ENCODE data around the gene TMEM42. TPM values are rescaled to one million over a fixed set of nuclear protein-coding genes. Genes with fewer than 3 reads are reported as not detected.

TMEM42 gene
- total RNA-seq, 1 experiment from 2014 or later: 11.8 TPM

DNA sequence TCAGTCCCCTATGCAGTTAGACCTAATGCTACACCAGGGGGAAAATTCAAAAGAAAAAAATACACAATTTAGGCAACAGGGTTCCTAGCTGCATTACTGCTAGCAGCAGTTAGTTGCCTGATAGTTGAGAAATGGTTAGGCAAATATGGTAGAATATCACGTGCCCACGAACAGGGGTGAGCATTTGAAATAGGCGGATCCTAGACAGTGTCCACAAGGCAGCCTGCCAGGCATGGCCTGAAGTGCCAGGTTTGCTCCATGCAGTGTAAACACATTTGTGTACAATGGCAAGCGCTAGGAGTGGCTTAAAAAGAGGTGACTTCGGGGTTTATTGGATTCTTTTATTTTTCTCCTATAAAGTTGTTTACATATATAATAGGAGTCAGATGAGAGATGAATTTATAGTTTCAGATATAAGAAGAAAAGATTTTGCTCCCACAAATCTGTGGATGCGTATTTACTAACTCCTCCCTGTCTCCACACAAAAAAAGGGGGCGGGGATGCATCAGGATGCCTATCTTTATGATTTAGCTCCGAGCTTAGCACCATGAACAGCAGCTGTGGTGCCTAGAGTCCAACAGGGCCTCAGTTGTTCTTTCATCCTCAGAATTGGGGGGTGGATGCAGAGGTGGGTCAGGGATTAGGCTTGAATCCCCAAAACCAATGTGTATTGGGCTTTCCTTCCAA is 8.8 kb downstream of the TMEM42 start:
- H3K4me3 Mint-ChIP-seq: no peak overlapping the region
- TF ChIP-seq, protein P1, sequence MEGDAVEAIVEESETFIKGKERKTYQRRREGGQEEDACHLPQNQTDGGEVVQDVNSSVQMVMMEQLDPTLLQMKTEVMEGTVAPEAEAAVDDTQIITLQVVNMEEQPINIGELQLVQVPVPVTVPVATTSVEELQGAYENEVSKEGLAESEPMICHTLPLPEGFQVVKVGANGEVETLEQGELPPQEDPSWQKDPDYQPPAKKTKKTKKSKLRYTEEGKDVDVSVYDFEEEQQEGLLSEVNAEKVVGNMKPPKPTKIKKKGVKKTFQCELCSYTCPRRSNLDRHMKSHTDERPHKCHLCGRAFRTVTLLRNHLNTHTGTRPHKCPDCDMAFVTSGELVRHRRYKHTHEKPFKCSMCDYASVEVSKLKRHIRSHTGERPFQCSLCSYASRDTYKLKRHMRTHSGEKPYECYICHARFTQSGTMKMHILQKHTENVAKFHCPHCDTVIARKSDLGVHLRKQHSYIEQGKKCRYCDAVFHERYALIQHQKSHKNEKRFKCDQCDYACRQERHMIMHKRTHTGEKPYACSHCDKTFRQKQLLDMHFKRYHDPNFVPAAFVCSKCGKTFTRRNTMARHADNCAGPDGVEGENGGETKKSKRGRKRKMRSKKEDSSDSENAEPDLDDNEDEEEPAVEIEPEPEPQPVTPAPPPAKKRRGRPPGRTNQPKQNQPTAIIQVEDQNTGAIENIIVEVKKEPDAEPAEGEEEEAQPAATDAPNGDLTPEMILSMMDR (conservative IDR thresholded peaks at IDR 0.05): no peak
- Histone ChIP-seq H4K5ac (ENCODE audit: insufficient read length, low read depth, low read length) (no peak overlapping the region), H3K4me2 (ENCODE audit: insufficient read depth, insufficient read length, low read length) (no peak overlapping the region), H3K4ac (ENCODE audit: low read depth, low read length) (no peak overlapping the region), H3K27ac (ENCODE audit: insufficient read length, low read depth, low read length) (no peak overlapping the region), H2BK20ac (ENCODE audit: low read depth, low read length, poor library complexity, severe bottlenecking) (no peak overlapping the region), H2BK12ac (ENCODE audit: insufficient read length, low read depth, low read length) (no peak overlapping the region), H3K9me3 (ENCODE audit: control insufficient read depth, low read depth, low read length) (no peaks in the 10 kb centered on the region), H3K23ac (ENCODE audit: insufficient read length, low read depth, low read length) (no peak overlapping the region), H3K79me1 (ENCODE audit: insufficient read depth, low read depth, low read length, poor library complexity, severe bottlenecking) (no peaks in the 10 kb centered on the region), H3K14ac (ENCODE audit: insufficient read depth, low read length) (no peak overlapping the region), H3K23me2 (ENCODE audit: insufficient read length, low read depth, low read length, poor library complexity, severe bottlenecking) (no peaks in the 10 kb centered on the region), H2BK15ac (ENCODE audit: low read depth, low read length) (no peak overlapping the region), H3K79me2 (ENCODE audit: insufficient read depth, low read length) (no peaks in the 10 kb centered on the region), H4K91ac (ENCODE audit: insufficient read length, low read depth, low read length) (no peak overlapping the region), H2AK5ac (ENCODE audit: insufficient read length, low read length) (no peak overlapping the region), H3K56ac (ENCODE audit: insufficient read length, low read depth, low read length) (no peak overlapping the region), H4K8ac (replicated peaks; ENCODE audit: insufficient read length, low read depth, low read length) (no peak overlapping the region), H3K4me1 (ENCODE audit: insufficient read depth, low read length) (no peaks in the 10 kb centered on the region), H2AFZ (ENCODE audit: low read length) (no peak overlapping the region), H4K20me1 (ENCODE audit: control insufficient read depth, insufficient read depth, insufficient read length) (no peaks in the 10 kb centered on the region), H2BK5ac (ENCODE audit: insufficient read length, low read length) (no peak overlapping the region), H2BK120ac (ENCODE audit: low read depth, low read length, poor library complexity, severe bottlenecking) (no peak overlapping the region), H3K9ac (ENCODE audit: extremely low read depth, insufficient read length, low read length) (no peak overlapping the region), H3T11ph (ENCODE audit: low read length) (no peak overlapping the region), H3K27me3 (ENCODE audit: insufficient read depth, low read length) (no peaks in the 10 kb centered on the region), H3K18ac (ENCODE audit: insufficient read length, low read depth, low read length) (no peak overlapping the region)
- no peak overlapping the region for H3K27ac Mint-ChIP-seq
- no CpG with 5 or more reads among the region's 8 CpGs for WGBS (ENCODE audit: extremely low coverage, insufficient read length, low lambda C conversion rate)
- H3K4me1 Mint-ChIP-seq: peaks cover 0 to 3% of the 10 kb centered on the region in 2 experiments; a peak in 1 of 4 replicates
- H3K36me3 Mint-ChIP-seq (ENCODE audit: insufficient read depth in 1 of 3, low read depth in 3 of 3): peaks cover 4 to 27% (median 17%) of the 10 kb centered on the region in 3 experiments; a peak in 5 of 7 replicates
- H3K27me3 Mint-ChIP-seq (ENCODE audit: low read depth): no peaks in the 10 kb centered on the region
- H3K9me3 Mint-ChIP-seq: peaks cover 0 to 3% of the 10 kb centered on the region in 2 experiments; a peak in 1 of 5 replicates
- DNase-seq: no peak
